CD14-positive monocyte (primary cell): ENCODE measurements around the gene RNF34. TPM values are rescaled to one million over a fixed set of nuclear protein-coding genes. Genes with fewer than 3 reads are reported as not detected.

Experiments
- DNase-seq, 3 donors: peaks; one replicate each; pipeline ENCODE4 v3.0.0-alpha.2; 2011 to 2022
- H2AFZ ChIP-seq: 2 replicates; pipeline ENCODE4 v1.6.0; 2012; ENCODE audit warnings: mild to moderate bottlenecking, low read depth, low read length, inconsistent platforms; ENCODE audit not compliant: insufficient read depth, poor library complexity, severe bottlenecking
- H3K27ac ChIP-seq, 2 donors: 1 replicate in 1 of 2; 2 replicates in 1 of 2; pipeline ENCODE4 v1.5.1; 2012 to 2013; ENCODE audit warnings: low read length in 2 of 2, control low read depth in 1 of 2, inconsistent platforms in 1 of 2, low read depth in 1 of 2, mild to moderate bottlenecking in 1 of 2
- H3K27me3 ChIP-seq, 2 donors: one replicate each; pipeline versions ENCODE4 v1.6.0 to v1.6.1; 2011 to 2013; ENCODE audit warnings: low read length in 2 of 2; ENCODE audit not compliant: control insufficient read depth in 2 of 2, insufficient read depth in 2 of 2
- H3K36me3 ChIP-seq, 2 donors: replicated peaks in 1 of 2; 1 replicate in 1 of 2; 2 replicates in 1 of 2; pipeline versions ENCODE4 v1.5.1 to v1.6.1; 2012 to 2013; ENCODE audit warnings: low read length in 2 of 2, control low read depth in 1 of 2, inconsistent platforms in 1 of 2, mild to moderate bottlenecking in 1 of 2; ENCODE audit not compliant: insufficient read depth in 2 of 2, control insufficient read depth in 1 of 2
- H3K4me1 ChIP-seq, 2 donors: 1 replicate in 1 of 2; 2 replicates in 1 of 2; pipeline versions ENCODE4 v1.5.1 to v1.6.1; 2012 to 2013; ENCODE audit warnings: low read length in 2 of 2, control low read depth in 1 of 2, inconsistent platforms in 1 of 2, mild to moderate bottlenecking in 1 of 2, moderate library complexity in 1 of 2; ENCODE audit not compliant: insufficient read depth in 2 of 2, control insufficient read depth in 1 of 2
- H3K4me2 ChIP-seq: replicated peaks from 2 replicates; pipeline ENCODE3; 2012; ENCODE audit warnings: low read length, moderate library complexity, mild to moderate bottlenecking; ENCODE audit not compliant: poor library complexity, severe bottlenecking; ENCODE audit errors: extremely low read depth
- H3K4me3 ChIP-seq, 3 experiments: fragments of 200-600 bp in 1 of 3; sonication (generic) in 1 of 3; replicated peaks in 1 of 3; 1 replicate in 2 of 3; 2 replicates in 1 of 3; pipeline ENCODE4 v1.5.1; 2011 to 2013; ENCODE audit warnings: low read length in 3 of 3, mild to moderate bottlenecking in 3 of 3, control low read depth in 2 of 3, low read depth in 2 of 3, inconsistent platforms in 1 of 3, moderate library complexity in 1 of 3
- H3K79me2 ChIP-seq: 2 replicates; pipeline ENCODE4 v1.6.0; 2012; ENCODE audit warnings: mild to moderate bottlenecking, control low read depth, inconsistent platforms, low read length, moderate library complexity; ENCODE audit not compliant: insufficient read depth
- H3K9ac ChIP-seq: 2 replicates; pipeline ENCODE4 v1.6.0; 2017; ENCODE audit warnings: low read length, mild to moderate bottlenecking; ENCODE audit not compliant: insufficient read depth, poor library complexity, severe bottlenecking
- H3K9me3 ChIP-seq, 2 donors: replicated peaks in 1 of 2; 1 replicate in 1 of 2; 2 replicates in 1 of 2; pipeline versions ENCODE4 v1.5.1 to v1.6.1; 2012 to 2013; ENCODE audit warnings: low read length in 2 of 2, control low read depth in 1 of 2; ENCODE audit not compliant: control insufficient read depth in 1 of 2, insufficient read depth in 1 of 2
- H4K20me1 ChIP-seq: 2 replicates; pipeline ENCODE4 v1.6.0; 2012; ENCODE audit warnings: mild to moderate bottlenecking, low read length, control low read depth, moderate library complexity; ENCODE audit not compliant: insufficient read depth
- H3K27ac Mint-ChIP-seq, 7 donors: one replicate each; pipeline ENCODE4 v1.8.0; 2020; ENCODE audit warnings: mild to moderate bottlenecking in 7 of 7, mixed read lengths in 7 of 7, moderate library complexity in 6 of 7, inconsistent platforms in 2 of 7
- H3K27me3 Mint-ChIP-seq, 3 donors: one replicate each; pipeline ENCODE4 v1.8.0; 2021 to 2022; ENCODE audit warnings: low read depth in 3 of 3, mild to moderate bottlenecking in 3 of 3, mixed read lengths in 3 of 3, moderate library complexity in 3 of 3, inconsistent platforms in 1 of 3
- H3K36me3 Mint-ChIP-seq, 2 donors: one replicate each; pipeline ENCODE4 v1.8.0; 2020; ENCODE audit warnings: mixed read lengths in 2 of 2, inconsistent platforms in 1 of 2, mild to moderate bottlenecking in 1 of 2
- H3K4me1 Mint-ChIP-seq: one replicate; pipeline ENCODE4 v1.8.0; 2020; ENCODE audit warnings: mild to moderate bottlenecking, mixed read lengths
- H3K4me3 Mint-ChIP-seq, 2 donors: one replicate each; pipeline ENCODE4 v1.8.0; 2020; ENCODE audit warnings: mild to moderate bottlenecking in 2 of 2, mixed read lengths in 2 of 2, moderate library complexity in 1 of 2
- H3K9me3 Mint-ChIP-seq, 7 donors: one replicate each; pipeline ENCODE4 v1.8.0; 2020 to 2022; ENCODE audit warnings: mixed read lengths in 7 of 7, mild to moderate bottlenecking in 6 of 7, moderate library complexity in 6 of 7, inconsistent platforms in 2 of 7
- WGBS: methylation state at CpG from one replicate; pipeline ENCODE4 v1.1.5; 2013; ENCODE audit warnings: missing lambda C conversion rate; ENCODE audit not compliant: insufficient coverage; 5-methylcytosine and 5-hydroxymethylcytosine counted together
- intact Hi-C, 2 donors: fragments of 100-400 bp; cut with micrococcal nuclease; formaldehyde crosslinking; loops; one replicate each; pipeline versions ENCODE4 v1.15.0 to v1.15.1; 2023
- polyA plus RNA-seq, 3 donors: library from polyadenylated mRNA; depleted of rRNA in 1 of 3; unstranded in 2 of 3; stranded (reverse) in 1 of 3; fragments of 300-500 nt in 2 of 3; fragments of >200 nt in 1 of 3; fragmentation: Illumina TruSeq in 2 of 3; gene quantifications; 1 replicate in 2 of 3; 2 replicates in 1 of 3; pipeline ENCODE4 v1.2.3, GENCODE V29; 2012 to 2021
- TF ChIP-seq, protein P1 (sequence below): fragments of 200-600 bp; IDR thresholded peaks from one replicate; pipeline ENCODE4 v1.8.0; 2022; ENCODE audit warnings: antibody characterized with exemption, mild to moderate bottlenecking

The RNF34 gene
- polyA plus RNA-seq, 3 donors: 15.5 to 23.8 (median 19.2) TPM

DNA sequence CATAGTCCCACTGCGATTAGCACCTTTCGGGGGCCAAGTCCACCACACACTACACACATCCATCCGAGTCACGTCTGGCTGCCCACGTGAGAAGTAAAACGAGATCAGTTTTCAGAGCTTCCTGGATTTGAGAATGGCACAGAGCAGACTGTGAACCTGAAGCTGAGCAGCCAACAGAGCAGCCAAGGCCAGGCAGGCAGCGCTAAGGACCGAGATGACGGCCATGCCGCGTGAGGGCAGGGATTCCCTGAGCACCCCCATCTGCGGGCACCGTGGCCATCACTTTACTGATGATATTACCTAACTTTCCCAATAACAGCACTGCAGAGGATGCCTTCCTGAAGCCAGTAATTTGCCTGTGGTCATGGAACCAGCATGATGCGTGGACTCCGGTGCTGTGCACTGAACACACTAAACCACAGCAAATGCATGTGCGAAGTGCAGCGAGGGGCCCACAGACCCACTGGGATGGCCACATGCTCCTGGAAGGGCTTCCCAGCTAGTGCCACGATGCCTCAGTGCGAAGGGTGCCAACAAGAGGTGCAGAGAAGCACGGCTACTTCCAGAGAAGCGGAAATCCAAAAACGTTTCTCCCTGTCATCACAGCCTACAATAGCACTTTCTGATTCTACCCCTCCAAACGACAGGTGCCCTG, 56.0 kb downstream of the RNF34 start:
- Histone ChIP-seq H3K4me2 (no peak overlapping the region), H3K9ac (no peak overlapping the region), H3K9me3 (no peaks in the 10 kb centered on the region), H2AFZ (no peak overlapping the region), H3K79me2 (peaks cover 80% of the 10 kb centered on the region), H4K20me1 (peaks cover 48% of the 10 kb centered on the region), H3K36me3 (no peaks in the 10 kb centered on the region), H3K27ac (no peak overlapping the region), H3K27me3 (no peaks in the 10 kb centered on the region), H3K4me3 (no peak overlapping the region), H3K4me1 (peaks cover 56 to 61% of the 10 kb centered on the region in 2 donors)
- H3K9me3 Mint-ChIP-seq: no peaks in the 10 kb centered on the region
- H3K36me3 Mint-ChIP-seq: peaks cover 18 to 21% of the 10 kb centered on the region in 2 donors
- 88% methylated on average over 21 of the region's 23 CpGs for WGBS
- H3K4me3 Mint-ChIP-seq: no peak overlapping the region
- peak overlapping the region in 3 of 7 donors; percentile 23 to 40 (median 33) for H3K27ac Mint-ChIP-seq
- intact Hi-C loops: no loop called here
- TF ChIP-seq, protein P1, sequence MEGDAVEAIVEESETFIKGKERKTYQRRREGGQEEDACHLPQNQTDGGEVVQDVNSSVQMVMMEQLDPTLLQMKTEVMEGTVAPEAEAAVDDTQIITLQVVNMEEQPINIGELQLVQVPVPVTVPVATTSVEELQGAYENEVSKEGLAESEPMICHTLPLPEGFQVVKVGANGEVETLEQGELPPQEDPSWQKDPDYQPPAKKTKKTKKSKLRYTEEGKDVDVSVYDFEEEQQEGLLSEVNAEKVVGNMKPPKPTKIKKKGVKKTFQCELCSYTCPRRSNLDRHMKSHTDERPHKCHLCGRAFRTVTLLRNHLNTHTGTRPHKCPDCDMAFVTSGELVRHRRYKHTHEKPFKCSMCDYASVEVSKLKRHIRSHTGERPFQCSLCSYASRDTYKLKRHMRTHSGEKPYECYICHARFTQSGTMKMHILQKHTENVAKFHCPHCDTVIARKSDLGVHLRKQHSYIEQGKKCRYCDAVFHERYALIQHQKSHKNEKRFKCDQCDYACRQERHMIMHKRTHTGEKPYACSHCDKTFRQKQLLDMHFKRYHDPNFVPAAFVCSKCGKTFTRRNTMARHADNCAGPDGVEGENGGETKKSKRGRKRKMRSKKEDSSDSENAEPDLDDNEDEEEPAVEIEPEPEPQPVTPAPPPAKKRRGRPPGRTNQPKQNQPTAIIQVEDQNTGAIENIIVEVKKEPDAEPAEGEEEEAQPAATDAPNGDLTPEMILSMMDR: no peak
- DNase-seq: no peak
- H3K27me3 Mint-ChIP-seq: peaks cover 0 to 2% (median 2%) of the 10 kb centered on the region in 3 donors
- peaks cover 69% of the 10 kb centered on the region for H3K4me1 Mint-ChIP-seq

DNA sequence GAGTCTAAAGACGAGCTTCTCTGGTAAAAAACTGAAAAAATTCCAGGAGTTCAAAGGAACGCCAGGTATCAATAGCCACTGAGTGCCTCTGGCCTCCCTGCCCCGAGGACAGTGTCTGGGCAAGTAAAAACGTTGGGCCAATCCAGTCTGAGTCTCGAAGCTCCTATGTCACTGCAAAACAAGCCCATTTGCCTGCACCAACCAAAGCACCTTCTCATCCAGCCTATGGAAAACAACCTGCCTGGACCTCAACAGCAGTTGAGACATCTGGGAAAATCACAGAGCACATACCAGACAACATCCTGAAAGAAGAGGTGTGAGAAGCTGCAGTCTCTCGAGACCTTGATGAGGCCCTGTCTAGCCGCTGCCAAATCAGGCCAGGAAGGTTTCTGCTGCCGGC, 56.6 kb downstream of the RNF34 start:
- Histone ChIP-seq H3K36me3 (no peaks in the 10 kb centered on the region), H3K4me3 (no peak overlapping the region), H3K9me3 (no peaks in the 10 kb centered on the region), H3K79me2 (peaks cover 86% of the 10 kb centered on the region), H3K4me1 (peaks cover 56 to 61% of the 10 kb centered on the region in 2 donors), H3K4me2 (no peak overlapping the region), H3K27me3 (no peaks in the 10 kb centered on the region), H3K9ac (no peak overlapping the region), H4K20me1 (peaks cover 54% of the 10 kb centered on the region), H3K27ac (peak overlapping the region in 1 of 2 donors; percentile 50), H2AFZ (no peak overlapping the region)
- peak overlapping the region in 4 of 7 donors; percentile 37 to 65 (median 49) for H3K27ac Mint-ChIP-seq
- peaks cover 18 to 20% of the 10 kb centered on the region in 2 donors for H3K36me3 Mint-ChIP-seq
- intact Hi-C loops: no loop called here
- 91% methylated on average over 6 of the region's 8 CpGs for WGBS
- DNase-seq: no peak
- TF ChIP-seq, protein P1: no peak
- no peaks in the 10 kb centered on the region for H3K9me3 Mint-ChIP-seq
- H3K27me3 Mint-ChIP-seq: peaks cover 0 to 2% (median 2%) of the 10 kb centered on the region in 3 donors
- peaks cover 69% of the 10 kb centered on the region for H3K4me1 Mint-ChIP-seq
- H3K4me3 Mint-ChIP-seq: no peak overlapping the region
